HepG2 (cell line): ENCODE measurements around the gene PKLR. TPM values are rescaled to one million over a fixed set of nuclear protein-coding genes. Genes with fewer than 3 reads are reported as not detected.

Experiments used
- AKNA ChIP-seq: sonication (generic); formaldehyde crosslinking; IDR thresholded peaks from 2 replicates; pipeline ENCODE4 v1.4.0; 2020; ENCODE audit warnings: missing genetic modification reagents, borderline replicate concordance
- FOXO4 ChIP-seq: sonication (generic); formaldehyde crosslinking; conservative IDR thresholded peaks from 2 replicates; pipeline ENCODE4 v1.8.1; 2023; ENCODE audit warnings: missing genetic modification reagents
- IRX3 ChIP-seq: sonication (generic); formaldehyde crosslinking; IDR thresholded peaks from 2 replicates; pipeline ENCODE4 v1.8.1; 2023; ENCODE audit warnings: mild to moderate bottlenecking, low read depth, missing genetic modification reagents, borderline replicate concordance
- JARID2 ChIP-seq: sonication (generic); formaldehyde crosslinking; IDR thresholded peaks from 2 replicates; pipeline ENCODE4 v1.8.1; 2023; ENCODE audit warnings: missing genetic modification reagents, inconsistent platforms; ENCODE audit not compliant: insufficient replicate concordance
- KAT2B ChIP-seq: fragments of 150-350 bp; IDR thresholded peaks from 2 replicates; pipeline ENCODE4 v1.6.1; 2014; ENCODE audit warnings: low read depth, low read length, borderline replicate concordance
- MAZ ChIP-seq, 2 experiments: sonication (generic) in 1 of 2; formaldehyde crosslinking in 1 of 2; IDR thresholded peaks; 2 replicates each; pipeline versions ENCODE4 v1.5.0 to v1.6.1; 2012 to 2020; ENCODE audit warnings: low read depth in 2 of 2, mild to moderate bottlenecking in 2 of 2, borderline replicate concordance in 1 of 2, improper control_type of control experiment in 1 of 2, low read length in 1 of 2, missing genetic modification reagents in 1 of 2, moderate library complexity in 1 of 2
- MED13 ChIP-seq: sonication (generic); formaldehyde crosslinking; IDR thresholded peaks from 2 replicates; pipeline ENCODE4 v1.5.0; 2020; ENCODE audit warnings: missing genetic modification reagents
- NR1H2 ChIP-seq: sonication (generic); formaldehyde crosslinking; IDR thresholded peaks from 2 replicates; pipeline ENCODE4 v1.8.1; 2022; ENCODE audit warnings: low read depth, missing genetic modification reagents, borderline replicate concordance
- NR2C2 ChIP-seq: sonication (generic); formaldehyde crosslinking; IDR thresholded peaks from 2 replicates; pipeline ENCODE4 v1.4.0; 2020; ENCODE audit warnings: missing genetic modification reagents, mild to moderate bottlenecking, moderate library complexity, borderline replicate concordance
- POLR2A ChIP-seq, 2 experiments: IDR thresholded peaks; 2 replicates each; pipeline ENCODE4 v1.6.1; 2011; ENCODE audit warnings: low read depth in 2 of 2, low read length in 2 of 2, mild to moderate bottlenecking in 1 of 2, moderate library complexity in 1 of 2; ENCODE audit not compliant: insufficient read depth in 1 of 2
- RBFOX2 ChIP-seq: fragments of 200-400 bp; formaldehyde crosslinking; IDR thresholded peaks from 2 replicates; pipeline ENCODE4 v1.6.1; 2017; ENCODE audit warnings: low read depth, mild to moderate bottlenecking, low read length
- RNF2 ChIP-seq: fragments of 450-650 bp; conservative IDR thresholded peaks from 2 replicates; pipeline ENCODE4 v1.6.1; 2016; ENCODE audit warnings: low read depth
- RXRB ChIP-seq: IDR thresholded peaks from 2 replicates; pipeline ENCODE4 v1.6.1; 2016; ENCODE audit warnings: borderline replicate concordance, missing genetic modification reagents, missing compliant biosample characterization
- YY1 ChIP-seq: IDR thresholded peaks from 2 replicates; pipeline ENCODE4 v1.6.1; 2011; ENCODE audit warnings: low read length, low read depth, moderate library complexity, mild to moderate bottlenecking; ENCODE audit not compliant: insufficient read depth, insufficient replicate concordance
- ZNF367 ChIP-seq: sonication (generic); formaldehyde crosslinking; IDR thresholded peaks from 2 replicates; pipeline ENCODE4 v1.4.0; 2020; ENCODE audit warnings: missing genetic modification reagents, borderline replicate concordance
- ZNF564 ChIP-seq: sonication (generic); formaldehyde crosslinking; IDR thresholded peaks from 2 replicates; pipeline ENCODE4 v1.8.1; 2023; ENCODE audit warnings: mild to moderate bottlenecking, missing genetic modification reagents
- polyA plus RNA-seq, 8 experiments: library from polyadenylated mRNA; depleted of rRNA in 3 of 8; stranded (reverse) in 7 of 8; unstranded in 1 of 8; fragments of >200 nt; fragmentation: Illumina TruSeq in 4 of 8; extraction: Trizol in 4 of 8; gene quantifications; 2 replicates each; pipeline versions ENCODE4 v1.2.1 to v1.2.3, GENCODE V29; 2011 to 2016; ENCODE audit warnings: low read depth in 4 of 8, missing spikeins in 1 of 8, mixed read lengths in 1 of 8; ENCODE audit not compliant: insufficient read depth in 1 of 8
- total RNA-seq, 5 experiments: library from RNA; depleted of rRNA; stranded (reverse); fragments of >200 nt; fragmentation: Illumina TruSeq; extraction: Trizol; gene quantifications; 2 replicates each; pipeline ENCODE4 v1.2.3, GENCODE V29; 2016; ENCODE audit warnings: low read depth in 1 of 5
- TF ChIP-seq, protein P1 (sequence below): fragments of 450-650 bp; IDR thresholded peaks from 2 replicates; pipeline ENCODE4 v1.6.1; 2017; ENCODE audit warnings: mild to moderate bottlenecking
- TF ChIP-seq, protein P2 (sequence below): sonication (generic); formaldehyde crosslinking; IDR thresholded peaks from 2 replicates; pipeline ENCODE4 v1.5.0; 2020; ENCODE audit warnings: missing genetic modification reagents

The PKLR gene
- total and polyA plus RNA-seq, 2 of the 13 experiments (the other 11 are each of a cell fraction or from before 2014, with no cell fraction given): 10.3 to 29.3 TPM

DNA sequence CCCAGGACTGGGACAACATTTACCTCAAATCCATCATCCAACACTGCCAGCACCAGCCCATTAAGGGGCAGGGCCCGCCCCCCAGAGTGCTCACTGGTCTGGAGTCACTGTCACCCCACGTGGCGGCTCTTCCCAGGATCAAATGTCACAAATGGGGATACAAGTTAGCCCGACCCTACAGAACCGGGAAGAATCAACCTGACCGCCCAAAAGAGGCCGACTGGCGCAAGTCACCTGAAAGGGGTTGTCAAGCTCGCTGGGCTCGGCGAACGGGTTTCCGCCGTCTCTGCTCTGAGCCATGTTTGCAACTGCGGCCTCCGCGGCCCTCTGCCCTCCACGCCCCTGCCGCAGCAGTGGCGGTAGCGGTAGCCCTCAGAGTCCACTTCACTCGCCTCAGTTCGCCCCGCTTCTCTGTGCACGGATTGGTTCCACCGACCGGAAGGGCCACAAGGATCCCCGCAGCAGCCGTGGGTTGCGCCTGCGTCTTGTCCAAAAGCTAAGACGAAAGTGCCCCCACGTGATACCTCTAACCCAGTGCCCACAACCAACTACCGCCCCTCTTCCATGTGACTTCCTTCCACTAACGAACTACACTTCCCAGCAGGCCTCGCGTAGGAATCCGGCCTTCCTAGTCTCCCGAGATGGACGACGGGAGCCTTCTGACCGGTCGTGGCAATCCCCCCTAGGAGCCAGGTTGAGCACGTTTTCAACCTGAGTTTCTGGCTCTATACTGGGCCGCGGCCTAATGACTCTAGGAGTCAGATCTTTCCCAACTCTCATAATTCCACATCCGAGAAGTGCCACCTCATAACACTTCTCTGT is 39.2 kb downstream of the PKLR start, which contains the start of gene SCAMP3 (continued):
- TF ChIP-seq AKNA (CRISPR knock-in tag) (no peak), MED13 (CRISPR knock-in tag) (no peak), ZNF564 (peak; percentile 72; the same call in 1 of the 2 replicates), RXRB (peak; percentile 63; the same call in 1 of the 2 replicates), NR1H2 (CRISPR knock-in tag) (no peak), ZNF367 (CRISPR knock-in tag) (no peak), RBFOX2 (peak; percentile 84), POLR2A (IDR thresholded peaks at IDR 0.05; ENCODE audit: insufficient read depth in 1 of 2, low read depth in 2 of 2, low read length in 2 of 2) (peak; percentile 83 to 91), JARID2 (no peak), YY1 (peak; percentile 73), FOXO4 (CRISPR knock-in tag) (no peak), NR2C2 (CRISPR knock-in tag) (peak; percentile 81), RNF2 (peak; percentile 29; the same call in 1 of the 2 replicates), KAT2B (no peak), MAZ (IDR thresholded peaks at IDR 0.05; ENCODE audit: borderline replicate concordance, low read depth, low read length) (0 out of 2 replicates have a peak, but pooled peaks have one; percentile 41), MAZ (CRISPR knock-in tag; IDR thresholded peaks at IDR 0.05; ENCODE audit: low read depth) (no peak), IRX3 (CRISPR knock-in tag) (peak; percentile 87; the same call in 1 of the 2 replicates)
- TF ChIP-seq, protein P1, sequence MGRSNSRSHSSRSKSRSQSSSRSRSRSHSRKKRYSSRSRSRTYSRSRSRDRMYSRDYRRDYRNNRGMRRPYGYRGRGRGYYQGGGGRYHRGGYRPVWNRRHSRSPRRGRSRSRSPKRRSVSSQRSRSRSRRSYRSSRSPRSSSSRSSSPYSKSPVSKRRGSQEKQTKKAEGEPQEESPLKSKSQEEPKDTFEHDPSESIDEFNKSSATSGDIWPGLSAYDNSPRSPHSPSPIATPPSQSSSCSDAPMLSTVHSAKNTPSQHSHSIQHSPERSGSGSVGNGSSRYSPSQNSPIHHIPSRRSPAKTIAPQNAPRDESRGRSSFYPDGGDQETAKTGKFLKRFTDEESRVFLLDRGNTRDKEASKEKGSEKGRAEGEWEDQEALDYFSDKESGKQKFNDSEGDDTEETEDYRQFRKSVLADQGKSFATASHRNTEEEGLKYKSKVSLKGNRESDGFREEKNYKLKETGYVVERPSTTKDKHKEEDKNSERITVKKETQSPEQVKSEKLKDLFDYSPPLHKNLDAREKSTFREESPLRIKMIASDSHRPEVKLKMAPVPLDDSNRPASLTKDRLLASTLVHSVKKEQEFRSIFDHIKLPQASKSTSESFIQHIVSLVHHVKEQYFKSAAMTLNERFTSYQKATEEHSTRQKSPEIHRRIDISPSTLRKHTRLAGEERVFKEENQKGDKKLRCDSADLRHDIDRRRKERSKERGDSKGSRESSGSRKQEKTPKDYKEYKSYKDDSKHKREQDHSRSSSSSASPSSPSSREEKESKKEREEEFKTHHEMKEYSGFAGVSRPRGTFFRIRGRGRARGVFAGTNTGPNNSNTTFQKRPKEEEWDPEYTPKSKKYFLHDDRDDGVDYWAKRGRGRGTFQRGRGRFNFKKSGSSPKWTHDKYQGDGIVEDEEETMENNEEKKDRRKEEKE: no peak
- TF ChIP-seq, protein P2, sequence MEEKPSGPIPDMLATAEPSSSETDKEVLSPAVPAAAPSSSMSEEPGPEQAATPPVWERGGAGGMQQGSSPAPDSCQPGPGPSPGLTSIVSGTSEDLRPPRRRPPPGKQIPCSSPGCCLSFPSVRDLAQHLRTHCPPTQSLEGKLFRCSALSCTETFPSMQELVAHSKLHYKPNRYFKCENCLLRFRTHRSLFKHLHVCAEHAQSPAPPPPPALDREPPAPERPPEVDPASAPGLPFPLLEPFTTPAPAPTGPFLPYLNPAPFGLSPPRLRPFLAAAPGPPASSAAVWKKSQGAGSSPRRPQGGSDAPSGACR (CRISPR knock-in tag): peak; percentile 84; the same call in 1 of the 2 replicates
